WI38 (cell line): ENCODE data around the gene PDSS2.
A peak's percentile ranks its signal among the peaks of the same experiment; 100 is the strongest.
"Not testable (repeated sequence)": the region's sequence is repeated elsewhere in the genome, so short reads cannot be mapped to it uniquely, and the experiment has no call there.

Source experiments
- H3K4me3 ChIP-seq: 2 replicates; pipeline ENCODE4 v1.5.1; 2011; ENCODE audit warnings: low read depth, mild to moderate bottlenecking, control low read depth, low read length
- CTCF ChIP-seq: IDR thresholded peaks from 2 replicates; pipeline ENCODE4 v1.5.1; 2012; ENCODE audit warnings: low read depth, mild to moderate bottlenecking, control low read depth, low read length

PDSS2 gene

GRCh38 chr6:107122748-107123147 is 336.6 kb downstream of the PDSS2 start:
- no peak overlapping the region for H3K4me3 ChIP-seq
- TF ChIP-seq CTCF: no peak

GRCh38 chr6:107121964-107122495 is 337.3 kb downstream of the PDSS2 start:
- TF ChIP-seq CTCF: no peak

GRCh38 chr6:107121266-107121665 is 338.1 kb downstream of the PDSS2 start:
- H3K4me3 ChIP-seq: no peak overlapping the region
- no peak for TF ChIP-seq CTCF

More at GRCh38 chr6:107121964-107122495, 337.3 kb downstream of the PDSS2 start:
- no peak overlapping the region for H3K4me3 ChIP-seq

- TF ChIP-seq CTCF: no peak
Observed at GRCh38 chr6:107120404-107120803, 339.0 kb downstream of the PDSS2 start.

GRCh38 chr6:107118976-107119375 is 340.4 kb downstream of the PDSS2 start:
- no peak for TF ChIP-seq CTCF
- no peak overlapping the region for H3K4me3 ChIP-seq

More at GRCh38 chr6:107120404-107120803, 339.0 kb downstream of the PDSS2 start:
- no peak overlapping the region for H3K4me3 ChIP-seq

- not testable (repeated sequence) for H3K4me3 ChIP-seq
Observed at GRCh38 chr6:107118540-107118939, 340.8 kb downstream of the PDSS2 start.

GRCh38 chr6:107116931-107117330 is 342.4 kb downstream of the PDSS2 start:
- no peak for TF ChIP-seq CTCF
- no peak overlapping the region for H3K4me3 ChIP-seq

GRCh38 chr6:107116328-107116892 is 343.0 kb downstream of the PDSS2 start:
- peak overlapping the region; percentile 63 for H3K4me3 ChIP-seq
- no peak for TF ChIP-seq CTCF
